Activated CD4-positive, alpha-beta memory T cell treated with anti-CD3 and anti-CD28 coated beads for 36 hours (primary cell): ENCODE data around the gene C11orf87. TPM values are rescaled to one million over a fixed set of nuclear protein-coding genes. Genes with fewer than 3 reads are reported as not detected.

ENCODE experiments used
- CTCF ChIA-PET: fragments of 350-600 bp; sonication (Branson Sonifier 250); formaldehyde crosslinking; loops from one replicate; lab custom pipeline; 2021; ENCODE audit warnings: antibody characterized with exemption, inconsistent platforms; lab: Charles Lee
- POLR2A ChIA-PET: fragments of 350-600 bp; sonication (Branson Sonifier 250); formaldehyde crosslinking; loops from one replicate; lab custom pipeline; 2021; ENCODE audit warnings: antibody characterized with exemption; lab: Charles Lee
- DNase-seq: peaks from one replicate; pipeline ENCODE4 v3.0.0-alpha.2; 2020
- H3K27ac Mint-ChIP-seq: one replicate; pipeline ENCODE4 v1.8.0; 2021; ENCODE audit warnings: mixed read lengths
- H3K27me3 Mint-ChIP-seq: one replicate; pipeline ENCODE4 v1.8.0; 2021; ENCODE audit warnings: mixed read lengths
- H3K36me3 Mint-ChIP-seq: one replicate; pipeline ENCODE4 v1.8.0; 2021; ENCODE audit warnings: mixed read lengths
- H3K4me1 Mint-ChIP-seq: one replicate; pipeline ENCODE4 v1.8.0; 2021; ENCODE audit warnings: low read depth, mixed read lengths
- H3K4me3 Mint-ChIP-seq: one replicate; pipeline ENCODE4 v1.8.0; 2021; ENCODE audit warnings: mild to moderate bottlenecking, mixed read lengths
- H3K9me3 Mint-ChIP-seq: one replicate; pipeline ENCODE4 v1.8.0; 2021; ENCODE audit warnings: mixed read lengths
- intact Hi-C: fragments of 100-400 bp; cut with micrococcal nuclease; formaldehyde crosslinking; loops from one replicate; pipeline ENCODE4 v1.15.1; 2023
- total RNA-seq, 2 experiments: library from RNA; stranded (reverse); gene quantifications; one replicate each; pipeline ENCODE4 v1.2.3, GENCODE V29; 2021

The C11orf87 gene
- not detected for total RNA-seq

DNA sequence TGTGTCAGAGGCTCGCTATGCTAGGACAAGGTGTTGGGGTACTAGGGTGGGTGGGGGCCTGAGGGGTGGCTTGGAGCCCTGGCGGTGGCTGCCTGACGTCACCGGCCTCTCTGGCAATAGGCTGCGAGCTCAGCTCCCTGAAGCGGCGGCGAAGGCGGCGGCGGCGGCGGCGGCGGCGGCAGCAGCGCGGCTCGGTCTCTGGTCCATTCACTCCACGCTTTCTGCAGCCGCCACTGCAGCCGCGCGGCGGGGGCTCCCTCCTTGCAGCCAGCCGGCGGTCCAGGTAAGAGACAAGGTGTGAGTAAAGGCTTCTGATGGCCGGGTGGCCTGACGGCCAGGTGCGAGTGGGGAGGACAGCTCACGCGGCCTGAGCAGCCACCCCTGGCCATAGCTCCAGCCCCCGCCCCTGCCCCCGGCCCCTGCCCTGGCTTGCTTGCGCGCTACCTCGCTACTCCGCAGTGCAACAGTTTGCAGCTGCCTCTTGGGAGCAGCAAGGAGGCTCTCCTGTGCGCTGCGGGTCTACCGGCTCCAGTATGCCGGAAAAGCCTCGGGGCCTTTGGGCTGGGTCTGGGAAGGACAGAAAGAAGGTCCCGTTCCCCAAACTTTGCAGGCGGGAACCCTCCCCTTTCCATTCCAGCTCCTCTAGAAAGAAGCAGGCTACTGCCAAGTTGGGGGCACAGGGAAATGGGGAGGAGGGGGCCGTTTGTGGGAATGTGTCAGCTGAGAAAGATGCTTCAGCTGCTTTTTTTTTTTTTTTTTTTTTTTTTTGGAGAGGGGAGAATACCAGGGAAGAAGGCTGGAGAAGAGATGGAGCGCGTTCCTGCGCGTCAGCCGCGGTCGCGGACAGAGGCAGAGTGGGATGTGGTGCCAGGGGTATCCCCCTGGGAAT, at the start of gene C11orf87:
TSS of gene C11orf87 (plus strand) at position 210 of the 889 bp plus-strand sequence. CDS start 1,444 bp downstream, outside the sequence.
- Mint-ChIP-seq H3K36me3 (no peaks in the 10 kb centered on the region), H3K27ac (no peak within 1 kb of the TSS), H3K9me3 (no peaks in the 10 kb centered on the region), H3K4me3 (no peak within 1 kb of the TSS), H3K27me3 (peaks cover 18% of the 10 kb centered on the region), H3K4me1 (no peaks in the 10 kb centered on the region)
- ChIA-PET POLR2A (no interaction called here), CTCF (no interaction called here)
- DNase-seq, result no peak
- intact Hi-C loops, result no loop called here

DNA sequence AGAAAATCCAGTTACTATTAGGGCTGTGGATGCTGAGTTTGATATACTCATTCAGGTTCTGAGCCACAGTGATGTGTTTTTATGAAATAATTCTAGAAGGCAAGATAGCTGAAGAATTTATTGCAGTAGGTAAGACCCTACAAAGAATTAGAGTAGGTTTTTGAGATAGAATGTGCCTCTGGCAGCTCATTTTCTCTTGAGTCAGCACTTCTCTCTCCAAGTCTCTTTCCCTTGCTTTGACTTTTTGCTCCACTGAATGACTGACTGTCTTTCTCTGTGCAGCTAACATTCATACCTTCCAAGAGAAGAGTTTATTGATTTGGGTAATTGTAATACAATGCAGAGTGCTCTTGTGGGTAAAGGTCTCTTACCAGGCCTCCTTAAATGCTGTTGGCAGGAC, 48.0 kb upstream of the C11orf87 start:
- peaks cover 4% of the 10 kb centered on the region for H3K9me3 Mint-ChIP-seq
- H3K27me3 Mint-ChIP-seq, result no peaks in the 10 kb centered on the region
- CTCF ChIA-PET, result no interaction called here
- H3K4me3 Mint-ChIP-seq, result no peak overlapping the region
- no peak for DNase-seq
- intact Hi-C loops, result no loop called here
- H3K27ac Mint-ChIP-seq, result no peak overlapping the region
- H3K4me1 Mint-ChIP-seq, result no peaks in the 10 kb centered on the region
- POLR2A ChIA-PET, result no interaction called here
- no peaks in the 10 kb centered on the region for H3K36me3 Mint-ChIP-seq

DNA sequence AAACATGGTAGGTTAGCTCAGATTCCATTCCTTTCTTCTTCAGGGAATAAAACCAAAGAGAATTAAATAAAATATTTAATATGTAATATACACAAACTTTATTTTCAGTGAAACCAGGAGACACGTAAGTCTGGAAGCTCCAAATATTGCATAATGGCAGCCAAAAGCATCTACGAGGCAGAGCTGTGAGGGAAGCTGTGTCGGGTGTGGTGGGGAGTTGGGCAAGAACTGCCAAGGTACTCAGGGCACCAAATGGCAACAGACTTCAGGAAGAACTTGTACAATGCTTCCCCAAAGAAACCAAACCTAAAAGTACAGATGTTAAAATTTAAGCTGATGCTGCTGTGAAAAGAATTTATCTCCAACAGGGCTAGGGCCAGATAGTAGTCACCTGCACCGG, 47.5 kb upstream of the C11orf87 start:
- CTCF ChIA-PET, result no interaction called here

DNA sequence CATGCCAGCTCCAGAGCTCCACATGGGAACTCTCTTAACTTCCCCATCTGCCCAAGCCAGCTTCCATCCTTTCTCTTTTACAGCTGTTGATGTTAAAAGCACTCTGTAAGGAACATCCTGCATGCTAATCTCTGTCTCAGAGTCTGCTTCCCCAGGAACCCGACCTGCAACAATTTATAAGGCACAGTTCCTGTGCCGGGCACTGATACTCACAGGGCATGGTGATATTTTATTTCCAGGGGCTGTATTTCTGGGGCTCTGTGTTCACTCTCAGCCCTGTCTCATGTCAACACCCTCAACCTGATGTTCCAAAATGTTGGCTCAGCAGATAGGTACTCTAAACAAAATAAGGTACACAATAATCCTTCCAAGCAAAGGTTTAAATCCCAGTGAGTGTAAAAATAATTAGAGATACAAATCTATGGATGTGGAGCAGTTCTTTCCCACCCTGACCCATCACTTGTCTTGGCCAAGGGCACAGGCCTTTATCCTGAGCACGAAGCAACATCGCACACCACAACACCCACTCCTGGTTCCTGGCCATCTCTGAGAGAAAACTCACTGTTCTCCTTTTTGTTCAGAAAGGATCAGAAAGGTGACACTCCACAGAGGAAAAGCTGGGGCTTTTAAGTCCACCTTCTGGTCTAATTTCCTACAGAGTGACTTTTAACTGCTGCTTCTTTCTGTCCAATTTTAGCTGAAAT, 44.8 kb upstream of the C11orf87 start:
- Mint-ChIP-seq H3K9me3 (no peaks in the 10 kb centered on the region), H3K4me3 (no peak overlapping the region), H3K36me3 (no peaks in the 10 kb centered on the region), H3K27me3 (no peaks in the 10 kb centered on the region), H3K27ac (no peak overlapping the region), H3K4me1 (no peaks in the 10 kb centered on the region)
- intact Hi-C loops, result no loop called here
- ChIA-PET POLR2A (no interaction called here), CTCF (no interaction called here)
- DNase-seq, result no peak

More for the DNA sequence above, 47.5 kb upstream of the C11orf87 start:
- Mint-ChIP-seq H3K4me3 (no peak overlapping the region), H3K9me3 (peaks cover 4% of the 10 kb centered on the region), H3K27me3 (no peaks in the 10 kb centered on the region), H3K36me3 (no peaks in the 10 kb centered on the region), H3K27ac (no peak overlapping the region), H3K4me1 (no peaks in the 10 kb centered on the region)
- intact Hi-C loops, result no loop called here
- POLR2A ChIA-PET, result no interaction called here
- DNase-seq, result no peak

GRCh38 chr11:109378034-109378433, 44.0 kb upstream of the C11orf87 start:
- Mint-ChIP-seq H3K4me3 (no peak overlapping the region), H3K4me1 (no peaks in the 10 kb centered on the region), H3K27me3 (no peaks in the 10 kb centered on the region), H3K27ac (no peak overlapping the region), H3K9me3 (no peaks in the 10 kb centered on the region), H3K36me3 (no peaks in the 10 kb centered on the region)
- POLR2A ChIA-PET, result no interaction called here
- DNase-seq, result no peak
- intact Hi-C loops, result no loop called here
- CTCF ChIA-PET, result no interaction called here

GRCh38 chr11:109383306-109383705, 38.7 kb upstream of the C11orf87 start:
- Mint-ChIP-seq H3K27me3 (no peaks in the 10 kb centered on the region), H3K36me3 (no peaks in the 10 kb centered on the region), H3K9me3 (no peaks in the 10 kb centered on the region), H3K27ac (no peak overlapping the region), H3K4me1 (no peaks in the 10 kb centered on the region), H3K4me3 (no peak overlapping the region)
- ChIA-PET CTCF (interaction anchor here (0.6 kb wide), 1 partner anchor 816 kb away, joined by 3 read pairs; no protein-coding TSS in a partner anchor), POLR2A (no interaction called here)
- DNase-seq, result no peak
- intact Hi-C loops, result no loop called here

GRCh38 chr11:109384873-109385272, 37.1 kb upstream of the C11orf87 start:
- CTCF ChIA-PET, result no interaction called here
- no peak overlapping the region for H3K4me3 Mint-ChIP-seq
- POLR2A ChIA-PET, result no interaction called here
- intact Hi-C loops, result no loop called here
- H3K4me1 Mint-ChIP-seq, result no peaks in the 10 kb centered on the region
- H3K27me3 Mint-ChIP-seq, result no peaks in the 10 kb centered on the region
- H3K27ac Mint-ChIP-seq, result no peak overlapping the region
- no peaks in the 10 kb centered on the region for H3K36me3 Mint-ChIP-seq
- H3K9me3 Mint-ChIP-seq, result no peaks in the 10 kb centered on the region
- no peak for DNase-seq

DNA sequence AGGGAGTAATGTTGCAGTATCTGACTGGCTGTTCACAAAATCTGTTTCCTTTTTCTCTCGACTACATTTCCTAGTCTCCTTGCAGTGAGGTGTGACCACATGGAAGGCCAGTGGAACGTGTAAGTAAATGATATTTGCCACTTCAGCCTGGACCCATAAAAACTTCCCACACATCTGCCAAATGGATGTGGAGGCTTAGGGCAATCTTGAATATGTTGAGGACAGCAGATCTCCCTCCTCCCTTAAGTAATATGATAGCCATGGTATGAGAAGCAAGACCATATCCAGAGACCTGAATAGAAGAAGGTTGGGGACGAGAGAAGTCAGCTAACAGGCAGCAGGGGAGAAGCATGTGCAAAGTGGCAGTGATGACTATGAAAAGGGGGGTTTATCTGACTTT, 33.0 kb upstream of the C11orf87 start:
- H3K36me3 Mint-ChIP-seq, result no peaks in the 10 kb centered on the region
- no peak overlapping the region for H3K4me3 Mint-ChIP-seq
- no peak for DNase-seq
- H3K27me3 Mint-ChIP-seq, result no peaks in the 10 kb centered on the region
- no peaks in the 10 kb centered on the region for H3K4me1 Mint-ChIP-seq
- intact Hi-C loops, result no loop called here
- POLR2A ChIA-PET, result no interaction called here
- peaks cover 4% of the 10 kb centered on the region for H3K9me3 Mint-ChIP-seq
- CTCF ChIA-PET, result no interaction called here
- no peak overlapping the region for H3K27ac Mint-ChIP-seq

DNA sequence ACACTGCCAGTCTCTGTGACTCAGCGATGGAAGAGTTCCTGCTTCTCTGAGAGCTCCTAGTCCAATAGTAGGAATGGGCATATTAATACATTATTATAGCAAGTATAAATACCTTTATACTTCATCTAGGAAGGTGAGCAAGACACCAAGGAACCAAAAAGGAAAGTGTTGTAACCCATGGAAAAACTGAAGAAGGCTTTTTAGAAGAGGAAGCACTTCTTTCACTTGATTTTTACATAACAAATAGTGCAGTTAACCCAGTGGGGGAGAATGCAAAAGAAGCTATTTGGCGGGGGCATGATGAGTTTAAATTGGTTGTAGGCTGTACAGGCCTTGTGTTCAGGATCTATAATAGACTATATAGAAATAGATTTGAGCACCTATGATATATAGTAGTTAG, 31.2 kb upstream of the C11orf87 start:
- Mint-ChIP-seq H3K9me3 (peaks cover 4% of the 10 kb centered on the region), H3K27ac (no peak overlapping the region), H3K4me3 (no peak overlapping the region), H3K27me3 (no peaks in the 10 kb centered on the region), H3K36me3 (no peaks in the 10 kb centered on the region), H3K4me1 (no peaks in the 10 kb centered on the region)
- CTCF ChIA-PET, result no interaction called here
- DNase-seq, result no peak
- POLR2A ChIA-PET, result no interaction called here
- intact Hi-C loops, result no loop called here

DNA sequence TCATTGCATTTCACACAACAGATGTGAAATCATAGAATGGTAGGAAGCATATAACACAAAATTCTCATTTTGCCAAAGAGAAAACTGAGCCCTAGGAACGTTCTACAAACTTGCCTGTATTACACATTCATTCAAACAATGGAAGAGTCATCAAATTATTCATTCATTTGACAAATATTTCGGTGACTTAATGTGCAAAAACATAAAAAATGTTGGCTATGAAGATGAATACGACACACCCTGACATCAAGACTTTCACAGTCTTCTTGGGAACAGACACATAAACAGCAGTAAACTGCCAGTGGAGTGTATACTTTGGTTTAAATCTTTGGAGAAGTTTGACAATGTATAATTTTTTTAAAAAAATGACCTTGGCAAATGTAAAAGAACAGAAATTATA, 20.4 kb upstream of the C11orf87 start:
- Mint-ChIP-seq H3K27me3 (no peaks in the 10 kb centered on the region), H3K4me1 (no peaks in the 10 kb centered on the region), H3K4me3 (no peak overlapping the region), H3K9me3 (no peaks in the 10 kb centered on the region), H3K27ac (no peak overlapping the region), H3K36me3 (no peaks in the 10 kb centered on the region)
- DNase-seq, result no peak
- ChIA-PET POLR2A (no interaction called here), CTCF (no interaction called here)
- intact Hi-C loops, result no loop called here

GRCh38 chr11:109405671-109406070, 16.3 kb upstream of the C11orf87 start:
- Mint-ChIP-seq H3K4me3 (no peak overlapping the region), H3K27ac (no peak overlapping the region), H3K36me3 (no peaks in the 10 kb centered on the region), H3K27me3 (no peaks in the 10 kb centered on the region), H3K9me3 (no peaks in the 10 kb centered on the region), H3K4me1 (no peaks in the 10 kb centered on the region)
- ChIA-PET CTCF (no interaction called here), POLR2A (no interaction called here)
- no peak for DNase-seq
- intact Hi-C loops, result no loop called here

DNA sequence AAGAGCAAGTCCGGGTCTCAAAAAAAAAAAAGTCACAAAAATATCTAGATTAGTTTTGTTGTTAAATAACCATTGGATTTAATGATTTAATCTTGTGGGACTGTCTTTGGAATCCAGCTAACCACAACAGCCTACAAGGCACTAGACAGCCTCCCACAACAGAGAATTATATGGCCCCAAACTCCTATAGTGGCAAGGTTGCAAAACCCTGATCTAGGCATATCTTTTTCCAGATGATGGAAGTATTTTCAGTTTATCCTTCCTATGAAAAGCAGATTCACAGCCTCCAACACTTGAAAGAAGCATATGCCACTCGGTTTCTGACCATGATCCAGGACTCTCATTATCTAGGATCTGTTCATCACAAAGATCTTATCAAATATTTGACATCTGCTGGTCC, 5.4 kb upstream of the C11orf87 start:
- DNase-seq, result no peak
- intact Hi-C loops, result no loop called here
- Mint-ChIP-seq H3K27ac (no peak overlapping the region), H3K4me1 (no peaks in the 10 kb centered on the region), H3K9me3 (no peaks in the 10 kb centered on the region), H3K4me3 (no peak overlapping the region), H3K27me3 (peaks cover 7% of the 10 kb centered on the region), H3K36me3 (no peaks in the 10 kb centered on the region)
- CTCF ChIA-PET, result no interaction called here
- POLR2A ChIA-PET, result interaction anchor here (0.7 kb wide), 1 partner anchor 1111 kb away, joined by 7 read pairs; no protein-coding TSS in a partner anchor
